K562 (cell line): ENCODE results near the gene SLC35F2. TPM values are rescaled to one million over a fixed set of nuclear protein-coding genes. Genes with fewer than 3 reads are reported as not detected.
A peak's percentile ranks its signal among the peaks of the same experiment; 100 is the strongest.

ENCODE experiments used
- ATAC-seq: fragments of 200-7000 bp; cut with Tn5 transposase; 3 replicates; pipeline ENCODE4 v1.9.1; 2020; ENCODE audit warnings: moderate library complexity
- BruUV-seq: library from RNA; stranded (reverse); fragments of 400-500 nt; replicated peaks from 2 replicates; lab custom pipeline; 2021; lab: Mats Ljungman, UMichigan
- CTCF ChIA-PET: fragments of 300-600 bp; formaldehyde crosslinking; extraction: SDS; loops from one replicate; lab custom pipeline; 2021; ENCODE audit warnings: low intra/inter-chr PET ratio; lab: Yijun Ruan, JAX
- POLR2A ChIA-PET: fragments of 300-600, 350-650 bp; sonication (Branson Sonifier 250); formaldehyde crosslinking; extraction: SDS; loops from one replicate; lab custom pipeline; 2021; ENCODE audit warnings: antibody characterized with exemption, inconsistent platforms; lab: Yijun Ruan, JAX
- DNase-seq, 4 experiments: peaks; one replicate each; pipeline versions ENCODE4 v3.0.0 to v3.0.0-alpha.2; 2011 to 2018; ENCODE audit warnings: low spot score in 3 of 4, mixed read lengths in 3 of 4; ENCODE audit errors: extremely low read depth in 1 of 4
- FAIRE-seq: peaks from 2 replicates; lab custom pipeline; 2011; peaks lifted over from hg19 to GRCh38; lab: Jason Lieb, UNC
- H2AFZ ChIP-seq: 2 replicates; pipeline ENCODE4 v1.6.0; 2011; ENCODE audit warnings: low read depth, low read length, control low read depth, inconsistent platforms
- H3K27ac ChIP-seq: fragments of 200-600 bp; 3 replicates; pipeline ENCODE4 v1.8.0; 2011; ENCODE audit warnings: low read depth, mild to moderate bottlenecking, control low read depth, inconsistent platforms, low read length, moderate library complexity, mixed read lengths; ENCODE audit errors: extremely low read depth
- H3K27me3 ChIP-seq, 2 experiments: fragments of 300-600 bp in 1 of 2; 2 replicates in 1 of 2; 3 replicates in 1 of 2; pipeline versions ENCODE4 v1.6.0 to v1.8.0; 2011; ENCODE audit warnings: inconsistent platforms in 2 of 2, low read length in 2 of 2, mild to moderate bottlenecking in 1 of 2, mixed read lengths in 1 of 2, moderate library complexity in 1 of 2; ENCODE audit not compliant: control insufficient read depth in 2 of 2, insufficient read depth in 2 of 2
- H3K36me3 ChIP-seq: fragments of 300-600 bp; 3 replicates; pipeline ENCODE4 v1.8.0; 2011; ENCODE audit warnings: mild to moderate bottlenecking, low read length, inconsistent platforms; ENCODE audit not compliant: control insufficient read depth, insufficient read depth
- H3K4me1 ChIP-seq, 2 experiments: fragments of 200-600 bp in 1 of 2; replicated peaks in 1 of 2; 2 replicates in 1 of 2; 3 replicates in 1 of 2; pipeline versions ENCODE4 v1.5.1 to v1.8.0; 2011; ENCODE audit warnings: inconsistent platforms in 2 of 2, low read length in 2 of 2, mild to moderate bottlenecking in 1 of 2, mixed read lengths in 1 of 2, moderate library complexity in 1 of 2; ENCODE audit not compliant: control insufficient read depth in 2 of 2, insufficient read depth in 2 of 2
- H3K4me2 ChIP-seq: 2 replicates; pipeline ENCODE4 v1.6.1; 2011; ENCODE audit warnings: low read length, control low read depth, inconsistent platforms, mixed read lengths; ENCODE audit not compliant: insufficient read depth
- H3K4me3 ChIP-seq: fragments of 200-600 bp; sonication (generic), shearing (Covaris generic); 2 replicates; pipeline ENCODE4 v1.5.1; 2016; ENCODE audit warnings: control low read depth, inconsistent platforms
- H3K79me2 ChIP-seq: fragments of 200-600 bp; 3 replicates; pipeline ENCODE4 v1.8.0; 2011; ENCODE audit warnings: low read length, inconsistent platforms; ENCODE audit not compliant: control insufficient read depth, insufficient read depth
- H3K9ac ChIP-seq, 2 experiments: 2 replicates each; pipeline versions ENCODE4 v1.6.0 to v1.6.1; 2011; ENCODE audit warnings: low read depth in 2 of 2, low read length in 2 of 2, control low read depth in 1 of 2, inconsistent platforms in 1 of 2, mild to moderate bottlenecking in 1 of 2, mixed read lengths in 1 of 2; ENCODE audit not compliant: insufficient read depth in 1 of 2
- H3K9me1 ChIP-seq: one replicate; pipeline ENCODE4 v1.6.0; 2011; ENCODE audit warnings: inconsistent platforms, mild to moderate bottlenecking, low read length, moderate library complexity; ENCODE audit not compliant: control insufficient read depth, insufficient read depth
- H3K9me3 ChIP-seq: replicated peaks from 2 replicates; pipeline ENCODE4 v1.5.1; 2011; ENCODE audit warnings: low read depth, low read length, inconsistent platforms; ENCODE audit not compliant: control insufficient read depth, insufficient read depth
- H4K20me1 ChIP-seq: replicated peaks from 2 replicates; pipeline ENCODE4 v1.6.1; 2011; ENCODE audit warnings: low read length, inconsistent platforms, mixed read lengths; ENCODE audit not compliant: control insufficient read depth, insufficient read depth
- ATF3 ChIP-seq, 2 experiments: fragments of 450-650 bp in 1 of 2; sonication (generic) in 1 of 2; formaldehyde crosslinking in 1 of 2; IDR thresholded peaks in 1 of 2; conservative IDR thresholded peaks in 1 of 2; 2 replicates each; pipeline versions ENCODE4 v1.6.1 to v1.8.1; 2016 to 2023; ENCODE audit warnings: mild to moderate bottlenecking in 2 of 2, moderate library complexity in 2 of 2, inconsistent platforms in 1 of 2, missing genetic modification reagents in 1 of 2
- FOSL1 ChIP-seq: fragments of 200-800 bp; sonication (Bioruptor generic); conservative IDR thresholded peaks from 2 replicates; pipeline ENCODE4 v1.6.1; 2016; ENCODE audit warnings: missing genetic modification characterization, missing compliant biosample characterization
- NONO ChIP-seq, 2 experiments: fragments of 200-400 bp in 1 of 2; fragments of 450-650 bp in 1 of 2; formaldehyde crosslinking in 1 of 2; IDR thresholded peaks; 2 replicates each; pipeline ENCODE4 v1.6.1; 2017; ENCODE audit warnings: low read depth in 2 of 2, mild to moderate bottlenecking in 2 of 2, moderate library complexity in 2 of 2, low read length in 1 of 2
- OTX1 ChIP-seq: fragments of 450-650 bp; formaldehyde crosslinking; IDR thresholded peaks from 2 replicates; pipeline ENCODE4 v1.4.0; 2022; ENCODE audit warnings: mild to moderate bottlenecking
- RBM17 ChIP-seq: fragments of 200-400 bp; formaldehyde crosslinking; IDR thresholded peaks from 2 replicates; pipeline ENCODE4 v1.6.1; 2017; ENCODE audit warnings: low read depth, mild to moderate bottlenecking, low read length, borderline replicate concordance
- SPI1 ChIP-seq: IDR thresholded peaks from 2 replicates; pipeline ENCODE4 v1.6.1; 2011; ENCODE audit warnings: low read depth, low read length, control low read depth, borderline replicate concordance
- ZBTB12 ChIP-seq: fragments of 250-450 bp; sonication (Bioruptor Pico); IDR thresholded peaks from 2 replicates; pipeline ENCODE4 v1.4.0; 2020
- ZNF12 ChIP-seq: sonication (generic); formaldehyde crosslinking; IDR thresholded peaks from 2 replicates; pipeline ENCODE4 v1.4.0; 2020; ENCODE audit warnings: mild to moderate bottlenecking, missing genetic modification reagents
- ZNF263 ChIP-seq: sonication (generic); formaldehyde crosslinking; IDR thresholded peaks from 2 replicates; pipeline ENCODE4 v1.8.0; 2022; ENCODE audit warnings: mild to moderate bottlenecking, missing genetic modification reagents, borderline replicate concordance
- ZNF407 ChIP-seq: fragments of 450-650 bp; IDR thresholded peaks from 2 replicates; pipeline ENCODE4 v1.6.1; 2016; ENCODE audit warnings: low read depth
- WGBS: fragments of 100-300 bp; shearing (Covaris generic); methylation state at CpG from one replicate; pipeline ENCODE4 v1.1.6; 2016; ENCODE audit warnings: low coverage, mixed read lengths; ENCODE audit not compliant: insufficient coverage; ENCODE audit errors: missing lambda C conversion rate; 5-methylcytosine and 5-hydroxymethylcytosine counted together
- in situ Hi-C: fragments of 300-500 bp; cut with MboI; formaldehyde crosslinking; loops from 4 replicates; pipeline ENCODE4 v1.15.0; 2018; ENCODE audit warnings: inconsistent platforms, mixed read lengths
- intact Hi-C: fragments of 100-400 bp; cut with micrococcal nuclease; formaldehyde crosslinking; loops from 2 replicates; pipeline ENCODE4 v1.14.2; 2022
- polyA plus RNA-seq, 8 experiments: library from polyadenylated mRNA; depleted of rRNA in 4 of 8; stranded (reverse) in 5 of 8; unstranded in 3 of 8; fragments of >200 nt; fragmentation: Nextera tagmentation in 2 of 8; fragmentation: Illumina TruSeq in 1 of 8; extraction: Ambion mirVana in 2 of 8; extraction: Trizol in 1 of 8; gene quantifications; 2 replicates each; pipeline versions ENCODE4 v1.2.1 to v1.2.3, GENCODE V29; 2011 to 2014; ENCODE audit warnings: inconsistent platforms in 1 of 8, missing spikeins in 1 of 8
- total RNA-seq, 7 experiments: library from RNA; depleted of rRNA in 6 of 7; stranded (reverse); fragments of >200 nt in 6 of 7; fragmentation: Illumina TruSeq in 2 of 7; extraction: Trizol in 2 of 7; gene quantifications; 2 replicates each; pipeline versions ENCODE4 v1.2.1 to v1.2.3, GENCODE V29; 2011 to 2021; ENCODE audit warnings: low replicate concordance in 1 of 7

SLC35F2 gene
- total and polyA plus RNA-seq, 9 of the 15 experiments (the other 6 are each of a cell fraction or from before 2014, with no cell fraction given) = 28.6 to 63.9 (median 53.4) TPM

- intact Hi-C loops (no loop called here), in situ Hi-C loops (no loop called here)
- no peak overlapping the region for H3K4me2 ChIP-seq
- H3K27ac ChIP-seq = no peak overlapping the region
- WGBS = 56% methylated on average over 5 of the region's 5 CpGs
- ATAC-seq = peak; percentile 42; the same call in 1 of the 3 replicates
- ChIA-PET CTCF (no interaction called here), POLR2A (interaction anchor here (1.5 kb wide), 1 partner anchor 23 kb away, joined by 3 read pairs; no protein-coding TSS in a partner anchor)
- H3K79me2 ChIP-seq = peaks cover 66% of the 10 kb centered on the region
- no peak overlapping the region for H3K4me3 ChIP-seq
- H3K9me3 ChIP-seq = no peaks in the 10 kb centered on the region
- no peaks in the 10 kb centered on the region for H3K4me1 ChIP-seq
- H4K20me1 ChIP-seq = 0 out of 2 replicates have a peak, but pooled peaks cover 6% of the 10 kb centered on the region
- BruUV-seq = no TSS peak
- H3K9me1 ChIP-seq = no peaks in the 10 kb centered on the region
- H3K36me3 ChIP-seq = no peaks in the 10 kb centered on the region; the same call in 1 of the 3 replicates
- H3K9ac ChIP-seq = no peak overlapping the region
- H2AFZ ChIP-seq = no peak overlapping the region
- H3K27me3 ChIP-seq = no peaks in the 10 kb centered on the region
- peak; percentile 6 for FAIRE-seq
- DNase-seq = no peak
- no peak for TF ChIP-seq ZNF12 (CRISPR knock-in tag)
- no peak for TF ChIP-seq ZBTB12 (CRISPR knock-in tag)
- TF ChIP-seq ZNF407 = no peak
- no peak for TF ChIP-seq ZNF263
- TF ChIP-seq FOSL1 (tag) = 0 out of 2 replicates have a peak, but pooled peaks have one; percentile 13
- peak; percentile 52 for TF ChIP-seq ATF3 (IDR thresholded peaks at IDR 0.05)
- TF ChIP-seq ATF3 (CRISPR knock-in tag; conservative IDR thresholded peaks at IDR 0.05) = no peak
- no peak for TF ChIP-seq RBM17
- TF ChIP-seq NONO (IDR thresholded peaks at IDR 0.05; ENCODE audit: low read depth in 2 of 2, low read length in 1 of 2) = no peak
- TF ChIP-seq SPI1 = 0 out of 2 replicates have a peak, but pooled peaks have one; percentile 19
- no peak for TF ChIP-seq OTX1 (CRISPR knock-in tag)
These were observed 39.1 kb downstream of the SLC35F2 start for GRCh38 chr11:107819361-107820014.
